ENCODE results near the gene TBC1D3B. TPM values are rescaled to one million over a fixed set of nuclear protein-coding genes. Genes with fewer than 3 reads are reported as not detected.

TBC1D3B gene
- total RNA-seq, 1 experiment from 2014 or later: 6.3 TPM

DNA sequence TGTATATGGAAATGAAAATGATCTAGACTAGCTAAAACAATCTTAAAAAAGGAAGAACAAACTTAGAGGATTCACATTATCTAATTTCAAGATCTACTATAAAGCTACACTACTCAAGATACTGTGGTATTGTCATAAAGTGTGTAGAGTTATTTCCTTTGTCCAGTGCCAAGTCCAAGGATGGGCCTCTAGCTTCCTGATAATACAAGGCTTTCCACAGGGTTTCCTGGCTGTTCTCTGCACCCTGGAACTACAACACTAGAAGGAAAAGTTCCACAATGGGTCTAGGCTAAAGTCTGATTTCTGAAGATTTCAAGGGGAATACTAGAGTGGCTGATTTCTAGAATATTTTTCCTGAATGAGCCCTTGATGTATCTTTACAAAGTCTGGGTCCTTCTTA lies 34.2 kb downstream of the TBC1D3B start:
- Mint-ChIP-seq H3K4me1 (no peaks in the 10 kb centered on the region), H3K4me3 (no peak overlapping the region), H3K36me3 (no peaks in the 10 kb centered on the region), H3K27ac (no peak overlapping the region), H3K9me3 (0 out of 2 replicates have a peak, but pooled peaks cover 4% of the 10 kb centered on the region), H3K27me3 (ENCODE audit: low read depth) (no peaks in the 10 kb centered on the region; the same call in 1 of the 2 replicates)
- no peak for DNase-seq (ENCODE audit: low spot score)
- ChIA-PET CTCF (no interaction called here), POLR2A (no interaction called here)
- ATAC-seq: no peak
- TF ChIP-seq ETV6 (CRISPR knock-in tag; IDR thresholded peaks at IDR 0.05) (no peak), ZNF396 (CRISPR knock-in tag; IDR thresholded peaks at IDR 0.05; ENCODE audit: borderline replicate concordance) (no peak), CTCF (IDR thresholded peaks at IDR 0.05) (no peak), NFYB (CRISPR knock-in tag; conservative IDR thresholded peaks at IDR 0.05; ENCODE audit: low read depth) (no peak), USF1 (CRISPR knock-in tag; IDR thresholded peaks at IDR 0.05) (no peak), TEAD4 (CRISPR knock-in tag; IDR thresholded peaks at IDR 0.05) (no peak)
- TF ChIP-seq, protein P1, sequence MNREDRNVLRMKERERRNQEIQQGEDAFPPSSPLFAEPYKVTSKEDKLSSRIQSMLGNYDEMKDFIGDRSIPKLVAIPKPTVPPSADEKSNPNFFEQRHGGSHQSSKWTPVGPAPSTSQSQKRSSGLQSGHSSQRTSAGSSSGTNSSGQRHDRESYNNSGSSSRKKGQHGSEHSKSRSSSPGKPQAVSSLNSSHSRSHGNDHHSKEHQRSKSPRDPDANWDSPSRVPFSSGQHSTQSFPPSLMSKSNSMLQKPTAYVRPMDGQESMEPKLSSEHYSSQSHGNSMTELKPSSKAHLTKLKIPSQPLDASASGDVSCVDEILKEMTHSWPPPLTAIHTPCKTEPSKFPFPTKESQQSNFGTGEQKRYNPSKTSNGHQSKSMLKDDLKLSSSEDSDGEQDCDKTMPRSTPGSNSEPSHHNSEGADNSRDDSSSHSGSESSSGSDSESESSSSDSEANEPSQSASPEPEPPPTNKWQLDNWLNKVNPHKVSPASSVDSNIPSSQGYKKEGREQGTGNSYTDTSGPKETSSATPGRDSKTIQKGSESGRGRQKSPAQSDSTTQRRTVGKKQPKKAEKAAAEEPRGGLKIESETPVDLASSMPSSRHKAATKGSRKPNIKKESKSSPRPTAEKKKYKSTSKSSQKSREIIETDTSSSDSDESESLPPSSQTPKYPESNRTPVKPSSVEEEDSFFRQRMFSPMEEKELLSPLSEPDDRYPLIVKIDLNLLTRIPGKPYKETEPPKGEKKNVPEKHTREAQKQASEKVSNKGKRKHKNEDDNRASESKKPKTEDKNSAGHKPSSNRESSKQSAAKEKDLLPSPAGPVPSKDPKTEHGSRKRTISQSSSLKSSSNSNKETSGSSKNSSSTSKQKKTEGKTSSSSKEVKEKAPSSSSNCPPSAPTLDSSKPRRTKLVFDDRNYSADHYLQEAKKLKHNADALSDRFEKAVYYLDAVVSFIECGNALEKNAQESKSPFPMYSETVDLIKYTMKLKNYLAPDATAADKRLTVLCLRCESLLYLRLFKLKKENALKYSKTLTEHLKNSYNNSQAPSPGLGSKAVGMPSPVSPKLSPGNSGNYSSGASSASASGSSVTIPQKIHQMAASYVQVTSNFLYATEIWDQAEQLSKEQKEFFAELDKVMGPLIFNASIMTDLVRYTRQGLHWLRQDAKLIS (CRISPR knock-in tag; IDR thresholded peaks at IDR 0.05; ENCODE audit: borderline replicate concordance): no peak
- TF ChIP-seq, protein P2, sequence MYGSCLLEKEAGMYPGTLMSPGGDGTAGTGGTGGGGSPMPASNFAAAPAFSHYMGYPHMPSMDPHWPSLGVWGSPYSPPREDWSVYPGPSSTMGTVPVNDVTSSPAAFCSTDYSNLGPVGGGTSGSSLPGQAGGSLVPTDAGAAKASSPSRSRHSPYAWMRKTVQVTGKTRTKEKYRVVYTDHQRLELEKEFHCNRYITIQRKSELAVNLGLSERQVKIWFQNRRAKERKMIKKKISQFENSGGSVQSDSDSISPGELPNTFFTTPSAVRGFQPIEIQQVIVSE (CRISPR knock-in tag; IDR thresholded peaks at IDR 0.05; ENCODE audit: borderline replicate concordance): no peak

DNA sequence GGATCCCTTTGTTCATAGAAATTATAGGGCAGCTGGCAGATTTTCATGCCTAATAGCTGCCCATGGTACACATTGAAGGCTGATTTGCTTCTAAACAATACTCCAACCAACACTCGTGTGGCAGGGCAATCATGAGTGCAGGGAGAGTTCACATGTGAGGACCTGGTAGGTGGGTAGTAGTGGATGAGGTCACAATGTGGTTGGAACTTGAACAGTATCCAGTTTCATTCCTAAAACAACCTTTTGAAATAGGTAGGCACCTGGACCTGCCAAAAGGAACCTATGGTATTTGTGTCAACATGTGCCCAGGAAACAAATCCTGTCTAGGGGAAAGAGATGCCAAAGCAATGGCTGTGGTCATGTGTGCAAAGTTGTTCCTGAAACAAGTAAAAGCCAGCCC lies 40.0 kb downstream of the TBC1D3B start:
- Mint-ChIP-seq H3K4me3 (no peak overlapping the region), H3K27me3 (ENCODE audit: low read depth) (no peaks in the 10 kb centered on the region; the same call in 1 of the 2 replicates), H3K27ac (no peak overlapping the region), H3K9me3 (0 out of 2 replicates have a peak, but pooled peaks cover 4% of the 10 kb centered on the region), H3K36me3 (no peaks in the 10 kb centered on the region), H3K4me1 (peaks cover 2% of the 10 kb centered on the region; the same call in 1 of the 2 replicates)
- no peak for ATAC-seq
- DNase-seq (ENCODE audit: low spot score): no peak
- no peak for TF ChIP-seq GTF2I (CRISPR knock-in tag; conservative IDR thresholded peaks at IDR 0.05)
- TF ChIP-seq ZNF396 (CRISPR knock-in tag; IDR thresholded peaks at IDR 0.05; ENCODE audit: borderline replicate concordance): no peak
- ChIA-PET POLR2A (no interaction called here), CTCF (interaction anchor here (0.9 to 2.5 kb wide), 2 partner anchors 13 to 64 kb away, joined by 3 to 14 read pairs; no protein-coding TSS in a partner anchor)

- POLR2A ChIA-PET: no interaction called here
Measured at GRCh38 chr17:36136036-36136435, 40.4 kb downstream of the TBC1D3B start.

More at GRCh38 chr17:36136036-36136435, 40.4 kb downstream of the TBC1D3B start:
- H3K9me3 Mint-ChIP-seq: 0 out of 2 replicates have a peak, but pooled peaks cover 3% of the 10 kb centered on the region
- DNase-seq (ENCODE audit: low spot score): no peak
- CTCF ChIA-PET: interaction anchor here (0.9 to 2.5 kb wide), 2 partner anchors 13 to 63 kb away, joined by 3 to 14 read pairs; no protein-coding TSS in a partner anchor
- H3K36me3 Mint-ChIP-seq: no peaks in the 10 kb centered on the region
- H3K27ac Mint-ChIP-seq: no peak overlapping the region
- no peak for ATAC-seq
- H3K27me3 Mint-ChIP-seq (ENCODE audit: low read depth): no peaks in the 10 kb centered on the region; the same call in 1 of the 2 replicates
- TF ChIP-seq IRF2 (CRISPR knock-in tag; IDR thresholded peaks at IDR 0.05; ENCODE audit: borderline replicate concordance, low read depth) (no peak), MYBL2 (CRISPR knock-in tag; IDR thresholded peaks at IDR 0.05) (no peak), JUN (CRISPR knock-in tag; IDR thresholded peaks at IDR 0.05) (no peak), NR3C1 (CRISPR knock-in tag; conservative IDR thresholded peaks at IDR 0.05; ENCODE audit: low read depth) (no peak), ATF6 (CRISPR knock-in tag; IDR thresholded peaks at IDR 0.05) (no peak), ZNF416 (CRISPR knock-in tag; IDR thresholded peaks at IDR 0.05) (no peak)
- TF ChIP-seq, protein P3, sequence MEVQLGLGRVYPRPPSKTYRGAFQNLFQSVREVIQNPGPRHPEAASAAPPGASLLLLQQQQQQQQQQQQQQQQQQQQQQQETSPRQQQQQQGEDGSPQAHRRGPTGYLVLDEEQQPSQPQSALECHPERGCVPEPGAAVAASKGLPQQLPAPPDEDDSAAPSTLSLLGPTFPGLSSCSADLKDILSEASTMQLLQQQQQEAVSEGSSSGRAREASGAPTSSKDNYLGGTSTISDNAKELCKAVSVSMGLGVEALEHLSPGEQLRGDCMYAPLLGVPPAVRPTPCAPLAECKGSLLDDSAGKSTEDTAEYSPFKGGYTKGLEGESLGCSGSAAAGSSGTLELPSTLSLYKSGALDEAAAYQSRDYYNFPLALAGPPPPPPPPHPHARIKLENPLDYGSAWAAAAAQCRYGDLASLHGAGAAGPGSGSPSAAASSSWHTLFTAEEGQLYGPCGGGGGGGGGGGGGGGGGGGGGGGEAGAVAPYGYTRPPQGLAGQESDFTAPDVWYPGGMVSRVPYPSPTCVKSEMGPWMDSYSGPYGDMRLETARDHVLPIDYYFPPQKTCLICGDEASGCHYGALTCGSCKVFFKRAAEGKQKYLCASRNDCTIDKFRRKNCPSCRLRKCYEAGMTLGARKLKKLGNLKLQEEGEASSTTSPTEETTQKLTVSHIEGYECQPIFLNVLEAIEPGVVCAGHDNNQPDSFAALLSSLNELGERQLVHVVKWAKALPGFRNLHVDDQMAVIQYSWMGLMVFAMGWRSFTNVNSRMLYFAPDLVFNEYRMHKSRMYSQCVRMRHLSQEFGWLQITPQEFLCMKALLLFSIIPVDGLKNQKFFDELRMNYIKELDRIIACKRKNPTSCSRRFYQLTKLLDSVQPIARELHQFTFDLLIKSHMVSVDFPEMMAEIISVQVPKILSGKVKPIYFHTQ (CRISPR knock-in tag; IDR thresholded peaks at IDR 0.05): no peak
- no peak overlapping the region for H3K4me3 Mint-ChIP-seq
- H3K4me1 Mint-ChIP-seq: peaks cover 3% of the 10 kb centered on the region; the same call in 1 of the 2 replicates

All from WTC11 (cell line).